ENCODE measurements around the gene PODN.

DNA sequence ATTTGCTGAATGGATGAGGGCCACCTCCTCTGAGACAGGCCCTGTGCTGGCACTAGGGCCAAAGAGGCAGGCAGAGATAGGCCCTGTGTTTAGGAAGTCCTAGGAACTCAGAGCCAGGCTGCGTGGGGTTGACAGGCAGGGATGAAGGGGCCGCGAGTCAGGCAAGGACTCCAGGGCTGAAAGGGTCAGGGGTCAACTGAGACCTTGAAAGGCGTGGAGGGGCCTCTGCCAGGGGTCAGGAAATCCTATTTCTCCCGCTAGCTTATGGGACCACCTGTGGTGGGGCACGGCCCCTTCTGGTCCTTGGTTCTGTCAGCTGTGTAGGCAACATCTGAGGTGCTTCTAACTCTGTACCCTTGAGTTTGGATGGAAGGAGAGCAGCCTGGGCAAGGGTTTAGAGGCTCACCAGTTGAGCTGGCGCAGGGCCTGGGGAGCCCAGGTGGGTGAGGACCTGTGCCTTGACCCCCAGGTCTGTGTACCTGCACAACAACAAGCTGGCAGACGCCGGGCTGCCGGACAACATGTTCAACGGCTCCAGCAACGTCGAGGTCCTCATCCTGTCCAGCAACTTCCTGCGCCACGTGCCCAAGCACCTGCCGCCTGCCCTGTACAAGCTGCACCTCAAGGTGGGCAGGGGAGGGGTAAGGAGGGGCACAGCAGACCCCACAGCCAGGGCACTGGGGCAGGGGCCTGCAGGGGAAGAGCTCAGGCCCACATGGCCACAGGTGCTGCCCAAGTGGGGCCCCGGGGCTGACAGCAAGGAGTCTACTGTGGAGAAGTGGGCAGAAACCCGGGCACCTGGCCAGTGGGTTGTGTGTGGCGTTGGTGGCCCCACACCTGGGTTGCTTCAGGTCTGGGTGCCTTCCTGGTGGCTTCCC is 14.9 kb downstream of the PODN start:
- TF ChIP-seq, protein P1, sequence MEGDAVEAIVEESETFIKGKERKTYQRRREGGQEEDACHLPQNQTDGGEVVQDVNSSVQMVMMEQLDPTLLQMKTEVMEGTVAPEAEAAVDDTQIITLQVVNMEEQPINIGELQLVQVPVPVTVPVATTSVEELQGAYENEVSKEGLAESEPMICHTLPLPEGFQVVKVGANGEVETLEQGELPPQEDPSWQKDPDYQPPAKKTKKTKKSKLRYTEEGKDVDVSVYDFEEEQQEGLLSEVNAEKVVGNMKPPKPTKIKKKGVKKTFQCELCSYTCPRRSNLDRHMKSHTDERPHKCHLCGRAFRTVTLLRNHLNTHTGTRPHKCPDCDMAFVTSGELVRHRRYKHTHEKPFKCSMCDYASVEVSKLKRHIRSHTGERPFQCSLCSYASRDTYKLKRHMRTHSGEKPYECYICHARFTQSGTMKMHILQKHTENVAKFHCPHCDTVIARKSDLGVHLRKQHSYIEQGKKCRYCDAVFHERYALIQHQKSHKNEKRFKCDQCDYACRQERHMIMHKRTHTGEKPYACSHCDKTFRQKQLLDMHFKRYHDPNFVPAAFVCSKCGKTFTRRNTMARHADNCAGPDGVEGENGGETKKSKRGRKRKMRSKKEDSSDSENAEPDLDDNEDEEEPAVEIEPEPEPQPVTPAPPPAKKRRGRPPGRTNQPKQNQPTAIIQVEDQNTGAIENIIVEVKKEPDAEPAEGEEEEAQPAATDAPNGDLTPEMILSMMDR (IDR thresholded peaks at IDR 0.05; ENCODE audit: low read length), result no peak
- no peak for TF ChIP-seq EZH2phosphoT487 (IDR thresholded peaks at IDR 0.05; ENCODE audit: low read length)
- TF ChIP-seq EZH2 (optimal IDR thresholded peaks at IDR 0.05; ENCODE audit: low read depth, low read length), result no peak
